Activated CD4-positive, alpha-beta memory T cell treated with anti-CD3 and anti-CD28 coated beads, Interleukin-2, amount 10 ng/mL, durations not matched to agents 7 days and 5 days (primary cell): ENCODE measurements around the gene ARFRP1. TPM values are rescaled to one million over a fixed set of nuclear protein-coding genes. Genes with fewer than 3 reads are reported as not detected.

Experiments used
- CTCF ChIA-PET: fragments of 350-600 bp; sonication (Branson Sonifier 250); formaldehyde crosslinking; loops from one replicate; lab custom pipeline; 2021; ENCODE audit warnings: antibody characterized with exemption, inconsistent platforms; lab: Charles Lee
- POLR2A ChIA-PET: fragments of 350-600 bp; sonication (Branson Sonifier 250); formaldehyde crosslinking; loops from one replicate; lab custom pipeline; 2021; ENCODE audit warnings: antibody characterized with exemption; lab: Charles Lee
- DNase-seq: peaks from one replicate; pipeline ENCODE4 v3.0.0-alpha.2; 2020
- H3K27ac Mint-ChIP-seq: one replicate; pipeline ENCODE4 v1.8.0; 2021; ENCODE audit warnings: mild to moderate bottlenecking, mixed read lengths
- H3K27me3 Mint-ChIP-seq: one replicate; pipeline ENCODE4 v1.8.0; 2021; ENCODE audit warnings: mixed read lengths
- H3K36me3 Mint-ChIP-seq: one replicate; pipeline ENCODE4 v1.8.0; 2021; ENCODE audit warnings: low read depth, mixed read lengths
- H3K4me1 Mint-ChIP-seq: one replicate; pipeline ENCODE4 v1.8.0; 2021; ENCODE audit warnings: mixed read lengths
- H3K4me3 Mint-ChIP-seq: one replicate; pipeline ENCODE4 v1.8.0; 2021; ENCODE audit warnings: mild to moderate bottlenecking, mixed read lengths
- H3K9me3 Mint-ChIP-seq: one replicate; pipeline ENCODE4 v1.8.0; 2021; ENCODE audit warnings: mixed read lengths
- total RNA-seq, 2 experiments: library from RNA; stranded (reverse); gene quantifications; one replicate each; pipeline ENCODE4 v1.2.3, GENCODE V29; 2021

Gene ARFRP1
- total RNA-seq, 2 experiments from 2014 or later, result 52.9 to 53.4 TPM

- Mint-ChIP-seq H3K4me3 (peak overlapping the region; percentile 50), H3K4me1 (peaks cover 6% of the 10 kb centered on the region), H3K9me3 (no peaks in the 10 kb centered on the region), H3K36me3 (peaks cover 12% of the 10 kb centered on the region), H3K27me3 (no peaks in the 10 kb centered on the region), H3K27ac (no peak overlapping the region)
- CTCF ChIA-PET, result interaction anchor here (1.2 to 2.4 kb wide), 3 partner anchors 33 to 232 kb away, joined by 3 to 16 read pairs (median 4); partner anchors contain the start of genes ARFRP1, TPD52L2 and ZGPAT
- POLR2A ChIA-PET, result interaction anchor here (0.5 to 2.8 kb wide), 8 partner anchors 9 to 220 kb away, joined by 3 to 30 read pairs (median 4); partner anchors contain the start of genes ARFRP1, GMEB2, PPDPF and ZGPAT
- DNase-seq, result no peak
Measured at GRCh38 chr20:63741354-63741675, 33.5 kb upstream of the ARFRP1 start.

DNA sequence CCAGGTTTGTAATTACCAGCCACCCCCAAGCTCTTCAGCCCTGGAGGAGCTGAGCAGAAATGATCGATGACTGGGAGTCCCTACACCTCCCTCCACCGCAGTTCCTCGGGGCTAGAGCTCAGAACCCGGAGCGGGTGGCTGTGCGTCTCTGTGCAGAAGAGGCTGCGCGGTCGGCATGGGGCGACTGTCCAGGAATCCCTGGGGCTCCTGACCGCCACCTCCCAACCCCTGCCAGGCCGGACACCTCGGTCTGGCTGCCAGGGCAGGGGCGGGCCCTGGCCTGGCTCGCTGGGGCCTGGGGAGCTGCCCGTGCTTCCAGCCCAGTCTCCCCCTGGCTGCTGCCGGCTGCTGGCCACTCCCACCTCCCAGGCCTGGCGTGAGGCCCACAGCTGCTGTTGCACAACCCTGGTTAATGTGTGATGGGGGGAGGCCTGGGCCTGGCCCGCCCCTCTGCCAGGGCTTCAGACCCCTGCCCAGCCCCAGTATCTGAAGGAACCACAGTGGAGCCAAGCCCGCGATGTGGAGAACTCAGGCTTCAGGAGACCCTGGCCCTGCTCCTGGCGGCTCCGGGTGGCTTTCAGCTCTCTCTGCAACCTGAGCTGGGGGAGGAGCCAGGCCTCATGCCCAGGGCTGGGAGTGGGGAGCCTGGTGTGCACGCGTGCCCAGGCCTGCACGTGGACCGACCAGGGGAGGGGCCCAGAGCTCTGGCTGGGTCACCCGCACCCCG is 33.0 kb upstream of the ARFRP1 start:
- no peaks in the 10 kb centered on the region for H3K9me3 Mint-ChIP-seq
- ChIA-PET CTCF (interaction anchor here (1.1 to 2.4 kb wide), 4 partner anchors 10 to 233 kb away, joined by 3 to 16 read pairs (median 4); partner anchors contain the start of genes ARFRP1, TPD52L2 and ZGPAT), POLR2A (interaction anchor here (0.7 to 2.8 kb wide), 9 partner anchors 10 to 220 kb away, joined by 3 to 30 read pairs (median 4); partner anchors contain the start of genes ARFRP1, GMEB2, PPDPF and TPD52L2)
- peak overlapping the region; percentile 16 for H3K27ac Mint-ChIP-seq
- H3K36me3 Mint-ChIP-seq, result peaks cover 17% of the 10 kb centered on the region
- DNase-seq, result peak; percentile 48
- peak overlapping the region; percentile 62 for H3K4me3 Mint-ChIP-seq
- H3K4me1 Mint-ChIP-seq, result peaks cover 11% of the 10 kb centered on the region
- H3K27me3 Mint-ChIP-seq, result no peaks in the 10 kb centered on the region

GRCh38 chr20:63740070-63740626 is 32.4 kb upstream of the ARFRP1 start:
- no peaks in the 10 kb centered on the region for H3K27me3 Mint-ChIP-seq
- H3K9me3 Mint-ChIP-seq, result no peaks in the 10 kb centered on the region
- peaks cover 18% of the 10 kb centered on the region for H3K4me1 Mint-ChIP-seq
- ChIA-PET POLR2A (interaction anchor here (0.7 to 2.8 kb wide), 8 partner anchors 10 to 219 kb away, joined by 3 to 30 read pairs (median 4); partner anchors contain the start of genes ARFRP1, GMEB2, PPDPF and TPD52L2), CTCF (interaction anchor here (1.1 to 2.4 kb wide), 4 partner anchors 10 to 234 kb away, joined by 3 to 16 read pairs (median 4); partner anchors contain the start of genes ARFRP1, TPD52L2 and ZGPAT)
- peaks cover 21% of the 10 kb centered on the region for H3K36me3 Mint-ChIP-seq
- H3K27ac Mint-ChIP-seq, result peak overlapping the region; percentile 16
- DNase-seq, result peak; percentile 66
- peak overlapping the region; percentile 62 for H3K4me3 Mint-ChIP-seq

GRCh38 chr20:63739130-63740069 is 31.6 kb upstream of the ARFRP1 start, which contains the start of gene SLC2A4RG:
Gene SLC2A4RG, plus strand, starts transcription at chr20:63739776. Its CDS starts 137 bp downstream, at chr20:63739913.
- DNase-seq, result peak; percentile 76
- Mint-ChIP-seq H3K9me3 (no peaks in the 10 kb centered on the region), H3K27me3 (no peaks in the 10 kb centered on the region), H3K36me3 (peaks cover 24% of the 10 kb centered on the region), H3K27ac (peak within 1 kb of the TSS; percentile 16), H3K4me1 (peaks cover 18% of the 10 kb centered on the region), H3K4me3 (peak within 1 kb of the TSS; percentile 62)
- ChIA-PET CTCF (interaction anchor here (1.2 to 1.6 kb wide), 3 partner anchors 12 to 202 kb away, joined by 4 to 7 read pairs (median 5); partner anchors contain the start of genes ARFRP1 and ZGPAT), POLR2A (interaction anchor here (0.7 to 7.3 kb wide), 9 partner anchors 11 to 218 kb away, joined by 3 to 120 read pairs (median 6); partner anchors contain the start of genes ARFRP1, PTK6, TNFRSF6B and TPD52L2)

DNA sequence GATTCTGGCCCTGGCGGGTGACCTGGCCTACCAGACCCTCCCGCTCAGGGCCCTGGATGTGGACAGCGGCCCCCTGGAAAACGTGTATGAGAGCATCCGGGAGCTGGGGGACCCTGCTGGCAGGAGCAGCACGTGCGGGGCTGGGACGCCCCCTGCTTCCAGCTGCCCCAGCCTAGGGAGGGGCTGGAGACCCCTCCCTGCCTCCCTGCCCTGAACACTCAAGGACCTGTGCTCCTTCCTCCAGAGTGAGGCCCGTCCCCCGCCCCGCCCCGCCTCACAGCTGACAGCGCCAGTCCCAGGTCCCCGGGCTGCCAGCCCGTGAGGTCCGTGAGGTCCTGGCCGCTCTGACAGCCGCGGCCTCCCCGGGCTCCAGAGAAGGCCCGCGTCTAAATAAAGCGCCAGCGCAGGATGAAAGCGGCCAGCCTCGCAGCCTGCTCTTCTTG is 30.9 kb upstream of the ARFRP1 start:
- peaks cover 23% of the 10 kb centered on the region for H3K4me1 Mint-ChIP-seq
- H3K27ac Mint-ChIP-seq, result peak overlapping the region; percentile 49
- POLR2A ChIA-PET, result interaction anchor here (0.7 to 7.3 kb wide), 10 partner anchors 10 to 218 kb away, joined by 3 to 120 read pairs (median 6); partner anchors contain the start of genes ARFRP1, PTK6, TNFRSF6B and TPD52L2
- no peaks in the 10 kb centered on the region for H3K27me3 Mint-ChIP-seq
- H3K9me3 Mint-ChIP-seq, result no peaks in the 10 kb centered on the region
- CTCF ChIA-PET, result interaction anchor here (1.2 to 1.6 kb wide), 3 partner anchors 12 to 201 kb away, joined by 4 to 7 read pairs (median 5); partner anchors contain the start of genes ARFRP1 and ZGPAT
- peaks cover 29% of the 10 kb centered on the region for H3K36me3 Mint-ChIP-seq
- H3K4me3 Mint-ChIP-seq, result peak overlapping the region; percentile 56
- peak; percentile 57 for DNase-seq

DNA sequence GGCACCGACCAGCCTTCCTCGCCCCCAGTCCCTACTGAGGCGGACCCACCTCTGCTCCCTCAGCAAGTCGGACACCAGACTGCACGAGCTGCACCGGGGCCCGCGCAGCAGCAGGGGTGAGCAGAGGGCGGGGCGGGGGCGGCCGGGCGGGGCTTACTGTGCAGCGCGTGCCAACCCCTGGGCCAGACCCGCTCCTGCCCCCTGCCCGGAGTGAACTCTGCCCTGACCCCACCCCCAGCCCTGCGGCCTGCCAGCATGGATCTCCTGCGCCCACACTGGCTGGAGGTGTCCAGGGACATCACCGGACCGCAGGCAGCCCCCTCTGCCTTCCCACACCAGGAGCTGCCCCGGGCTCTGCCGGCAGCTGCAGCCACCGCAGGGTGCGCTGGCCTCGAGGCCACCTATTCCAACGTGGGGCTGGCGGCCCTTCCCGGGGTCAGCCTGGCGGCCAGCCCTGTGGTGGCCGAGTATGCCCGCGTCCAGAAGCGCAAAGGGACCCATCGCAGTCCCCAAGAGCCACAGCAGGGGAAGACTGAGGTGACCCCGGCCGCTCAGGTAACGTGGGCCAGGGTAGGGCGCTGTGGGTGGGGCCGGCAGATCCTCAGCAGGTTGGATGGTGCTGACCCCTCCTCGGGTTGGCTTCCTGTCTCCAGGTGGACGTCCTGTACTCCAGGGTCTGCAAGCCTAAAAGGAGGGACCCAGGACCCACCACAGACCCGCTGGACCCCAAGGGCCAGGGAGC is 30.3 kb upstream of the ARFRP1 start:
- Mint-ChIP-seq H3K27me3 (no peaks in the 10 kb centered on the region), H3K4me1 (peaks cover 27% of the 10 kb centered on the region), H3K4me3 (peak overlapping the region; percentile 56), H3K9me3 (no peaks in the 10 kb centered on the region), H3K27ac (peak overlapping the region; percentile 49), H3K36me3 (peaks cover 32% of the 10 kb centered on the region)
- ChIA-PET CTCF (interaction anchor here (1.3 to 3.1 kb wide), 3 partner anchors 30 to 200 kb away, joined by 4 to 35 read pairs (median 7); partner anchors contain the start of genes ARFRP1 and ZGPAT), POLR2A (interaction anchor here (1.0 to 7.3 kb wide), 9 partner anchors 9 to 201 kb away, joined by 3 to 120 read pairs (median 6); partner anchors contain the start of genes ARFRP1, PTK6, TNFRSF6B and TPD52L2)
- DNase-seq, result peak; percentile 45

DNA sequence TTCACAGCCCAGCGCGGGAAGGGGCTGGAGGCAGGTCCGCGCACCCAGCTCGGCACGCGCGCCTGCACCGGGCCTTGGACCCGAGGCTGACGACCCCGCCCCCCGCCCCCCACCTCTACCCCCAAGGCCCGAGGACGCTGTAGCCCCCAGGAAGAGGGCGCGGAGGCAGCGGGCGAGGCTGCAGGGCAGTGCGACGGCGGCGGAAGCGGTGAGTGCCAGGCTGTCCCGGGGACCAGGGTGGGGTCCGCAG is 29.8 kb upstream of the ARFRP1 start:
- peaks cover 27% of the 10 kb centered on the region for H3K4me1 Mint-ChIP-seq
- ChIA-PET POLR2A (interaction anchor here (0.5 to 7.3 kb wide), 9 partner anchors 9 to 1357 kb away, joined by 3 to 120 read pairs (median 5); partner anchors contain the start of genes ARFRP1, TPD52L2 and ZGPAT), CTCF (interaction anchor here (1.6 to 3.1 kb wide), 2 partner anchors 30 to 200 kb away, joined by 4 to 35 read pairs; partner anchors contain the start of genes ARFRP1 and ZGPAT)
- DNase-seq, result no peak
- H3K36me3 Mint-ChIP-seq, result peaks cover 32% of the 10 kb centered on the region
- no peaks in the 10 kb centered on the region for H3K9me3 Mint-ChIP-seq
- peak overlapping the region; percentile 86 for H3K4me3 Mint-ChIP-seq
- H3K27ac Mint-ChIP-seq, result peak overlapping the region; percentile 10
- H3K27me3 Mint-ChIP-seq, result no peaks in the 10 kb centered on the region

DNA sequence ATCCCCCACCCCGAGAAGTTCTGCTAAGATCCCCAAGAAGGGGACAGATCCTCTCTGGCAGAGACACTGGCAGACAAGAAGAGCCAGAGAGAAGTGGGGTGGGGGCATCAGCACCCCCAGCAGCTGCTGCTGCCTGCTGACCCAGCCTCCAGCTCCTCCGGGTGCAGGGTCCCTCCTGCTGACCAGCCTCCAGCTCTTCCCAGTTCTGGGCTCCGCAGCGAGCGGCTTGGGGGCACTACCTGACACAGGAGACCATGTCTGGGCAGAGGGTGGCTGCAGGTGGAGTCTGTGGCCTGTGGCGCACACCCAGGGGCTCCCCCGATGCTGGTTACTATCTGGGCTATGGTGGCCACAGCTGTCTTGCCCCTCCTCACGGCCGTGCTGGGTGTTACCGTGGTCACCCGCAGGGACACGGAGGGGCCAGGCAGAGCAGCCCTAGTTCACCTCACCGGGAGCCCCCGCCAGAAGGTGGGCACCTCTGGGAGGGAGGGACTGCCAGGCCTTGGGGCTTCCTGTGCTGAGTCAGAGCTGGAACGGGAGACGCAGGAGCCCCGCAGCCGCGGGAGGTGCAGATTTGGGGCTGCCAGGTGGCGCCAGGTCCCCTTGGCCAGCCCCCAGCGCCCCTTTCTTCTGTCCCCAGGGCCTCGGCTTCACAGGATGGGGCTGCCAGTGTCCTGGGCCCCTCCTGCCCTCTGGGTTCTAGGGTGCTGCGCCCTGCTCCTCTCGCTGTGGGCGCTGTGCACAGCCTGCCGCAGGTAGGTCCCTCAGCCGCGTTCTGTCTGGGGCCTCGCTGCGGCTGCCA is 29.3 kb upstream of the ARFRP1 start:
- peak; percentile 75 for DNase-seq
- H3K36me3 Mint-ChIP-seq, result peaks cover 32% of the 10 kb centered on the region
- H3K4me1 Mint-ChIP-seq, result peaks cover 27% of the 10 kb centered on the region
- peak overlapping the region; percentile 86 for H3K4me3 Mint-ChIP-seq
- H3K27me3 Mint-ChIP-seq, result no peaks in the 10 kb centered on the region
- CTCF ChIA-PET, result interaction anchor here (1.0 to 3.1 kb wide), 9 partner anchors 13 to 241 kb away, joined by 3 to 35 read pairs (median 5); partner anchors contain the start of genes ARFRP1, PTK6, RTEL1 and ZGPAT
- POLR2A ChIA-PET, result interaction anchor here (0.5 to 7.3 kb wide), 25 partner anchors 8 to 1356 kb away, joined by 3 to 120 read pairs (median 5); partner anchors contain the start of genes ARFRP1, GMEB2, PPDPF and PTK6
- peak overlapping the region; percentile 95 for H3K27ac Mint-ChIP-seq
- H3K9me3 Mint-ChIP-seq, result no peaks in the 10 kb centered on the region

- peak within 1 kb of the TSS; percentile 95 for H3K27ac Mint-ChIP-seq
- no peaks in the 10 kb centered on the region for H3K27me3 Mint-ChIP-seq
Measured at GRCh38 chr20:63735859-63736718, 28.3 kb upstream of the ARFRP1 start, which contains the start of gene LIME1. Gene LIME1, plus strand, starts transcription at chr20:63736664. Its CDS starts 886 bp downstream, at chr20:63737550.

More at GRCh38 chr20:63735859-63736718, 28.3 kb upstream of the ARFRP1 start, which contains the start of gene LIME1:
- Mint-ChIP-seq H3K4me3 (peak within 1 kb of the TSS; percentile 86), H3K9me3 (no peaks in the 10 kb centered on the region), H3K36me3 (peaks cover 29% of the 10 kb centered on the region), H3K4me1 (peaks cover 27% of the 10 kb centered on the region)
- DNase-seq, result peak; percentile 87
- ChIA-PET CTCF (interaction anchor here (0.7 to 3.1 kb wide), 10 partner anchors 11 to 240 kb away, joined by 3 to 35 read pairs (median 4); partner anchors contain the start of genes ARFRP1, PTK6, RTEL1 and ZGPAT), POLR2A (interaction anchor here (0.7 to 7.3 kb wide), 26 partner anchors 7 to 341 kb away, joined by 3 to 120 read pairs (median 5); partner anchors contain the start of genes ARFRP1, GMEB2, PPDPF and PRPF6)
